Activated CD4-positive, alpha-beta memory T cell treated with anti-CD3 and anti-CD28 coated beads, Interleukin-2, amount 10 ng/mL, durations not matched to agents 7 days and 5 days (primary cell): ENCODE measurements around the gene TMEM101. TPM values are rescaled to one million over a fixed set of nuclear protein-coding genes. Genes with fewer than 3 reads are reported as not detected.
A peak's percentile ranks its signal among the peaks of the same experiment; 100 is the strongest.
"Not testable (repeated sequence)": the region's sequence is repeated elsewhere in the genome, so short reads cannot be mapped to it uniquely, and the experiment has no call there.

Experiments
- CTCF ChIA-PET: fragments of 350-600 bp; sonication (Branson Sonifier 250); formaldehyde crosslinking; loops from one replicate; lab custom pipeline; 2021; ENCODE audit warnings: antibody characterized with exemption, inconsistent platforms; lab: Charles Lee
- POLR2A ChIA-PET: fragments of 350-600 bp; sonication (Branson Sonifier 250); formaldehyde crosslinking; loops from one replicate; lab custom pipeline; 2021; ENCODE audit warnings: antibody characterized with exemption; lab: Charles Lee
- DNase-seq: peaks from one replicate; pipeline ENCODE4 v3.0.0-alpha.2; 2020
- H3K27ac Mint-ChIP-seq: one replicate; pipeline ENCODE4 v1.8.0; 2021; ENCODE audit warnings: mild to moderate bottlenecking, mixed read lengths
- H3K27me3 Mint-ChIP-seq: one replicate; pipeline ENCODE4 v1.8.0; 2021; ENCODE audit warnings: mixed read lengths
- H3K36me3 Mint-ChIP-seq: one replicate; pipeline ENCODE4 v1.8.0; 2021; ENCODE audit warnings: low read depth, mixed read lengths
- H3K4me1 Mint-ChIP-seq: one replicate; pipeline ENCODE4 v1.8.0; 2021; ENCODE audit warnings: mixed read lengths
- H3K4me3 Mint-ChIP-seq: one replicate; pipeline ENCODE4 v1.8.0; 2021; ENCODE audit warnings: mild to moderate bottlenecking, mixed read lengths
- H3K9me3 Mint-ChIP-seq: one replicate; pipeline ENCODE4 v1.8.0; 2021; ENCODE audit warnings: mixed read lengths
- total RNA-seq, 2 experiments: library from RNA; stranded (reverse); gene quantifications; one replicate each; pipeline ENCODE4 v1.2.3, GENCODE V29; 2021

Gene TMEM101
- total RNA-seq, 2 experiments from 2014 or later: 32.2 to 35.5 TPM

GRCh38 chr17:44004761-44005526 lies 9.8 kb downstream of the TMEM101 start:
- Mint-ChIP-seq H3K4me1 (peaks cover 33% of the 10 kb centered on the region), H3K36me3 (peaks cover 3% of the 10 kb centered on the region), H3K4me3 (peak overlapping the region; percentile 30), H3K27ac (no peak overlapping the region), H3K27me3 (peaks cover 18% of the 10 kb centered on the region), H3K9me3 (no peaks in the 10 kb centered on the region)
- POLR2A ChIA-PET: interaction anchor here (1.9 kb wide), 1 partner anchor 97 kb away, joined by 4 read pairs; no protein-coding TSS in a partner anchor
- CTCF ChIA-PET: interaction anchor here (1.2 kb wide), 1 partner anchor 9 kb away, joined by 4 read pairs; no protein-coding TSS in a partner anchor
- peak; percentile 26 for DNase-seq

- Mint-ChIP-seq H3K36me3 (peaks cover 3% of the 10 kb centered on the region), H3K4me1 (peaks cover 33% of the 10 kb centered on the region), H3K27me3 (peaks cover 18% of the 10 kb centered on the region), H3K27ac (no peak within 1 kb of the TSS), H3K4me3 (peak within 1 kb of the TSS; percentile 30), H3K9me3 (no peaks in the 10 kb centered on the region)
- POLR2A ChIA-PET: interaction anchor here (1.9 kb wide), 1 partner anchor 96 kb away, joined by 4 read pairs; no protein-coding TSS in a partner anchor
- CTCF ChIA-PET: interaction anchor here (0.7 to 1.2 kb wide), 3 partner anchors 9 to 331 kb away, joined by 3 to 6 read pairs (median 4); no protein-coding TSS in a partner anchor
- DNase-seq: peak; percentile 20
These were observed 10.5 kb downstream of the TMEM101 start, which contains the start of gene NAGS for GRCh38 chr17:44004077-44004760. Gene NAGS (plus strand): TSS chr17:44004622. CDS start chr17:44004664, 42 bp downstream.

GRCh38 chr17:44002141-44002848 lies 12.5 kb downstream of the TMEM101 start:
- no peak overlapping the region for H3K27ac Mint-ChIP-seq
- CTCF ChIA-PET: interaction anchor here (0.9 to 1.7 kb wide), 3 partner anchors 59 to 156 kb away, joined by 3 to 4 read pairs (median 3); no protein-coding TSS in a partner anchor
- POLR2A ChIA-PET: no interaction called here

GRCh38 chr17:44001461-44001920 lies 13.3 kb downstream of the TMEM101 start:
- ChIA-PET POLR2A (no interaction called here), CTCF (interaction anchor here (1.7 kb wide), 1 partner anchor 58 kb away, joined by 4 read pairs; no protein-coding TSS in a partner anchor)
- H3K27ac Mint-ChIP-seq: no peak overlapping the region
- DNase-seq: no peak
- H3K4me3 Mint-ChIP-seq: no peak overlapping the region
- H3K27me3 Mint-ChIP-seq: peaks cover 22% of the 10 kb centered on the region
- peaks cover 16% of the 10 kb centered on the region for H3K4me1 Mint-ChIP-seq
- H3K36me3 Mint-ChIP-seq: no peaks in the 10 kb centered on the region
- H3K9me3 Mint-ChIP-seq: no peaks in the 10 kb centered on the region

More at GRCh38 chr17:44002141-44002848, 12.5 kb downstream of the TMEM101 start:
- Mint-ChIP-seq H3K4me1 (peaks cover 22% of the 10 kb centered on the region), H3K4me3 (no peak overlapping the region), H3K9me3 (no peaks in the 10 kb centered on the region), H3K27me3 (peaks cover 22% of the 10 kb centered on the region), H3K36me3 (no peaks in the 10 kb centered on the region)
- no peak for DNase-seq

- CTCF ChIA-PET: interaction anchor here (1.7 kb wide), 1 partner anchor 58 kb away, joined by 4 read pairs; no protein-coding TSS in a partner anchor
- no peak for DNase-seq
- H3K4me3 Mint-ChIP-seq: no peak overlapping the region
- peaks cover 20% of the 10 kb centered on the region for H3K27me3 Mint-ChIP-seq
- POLR2A ChIA-PET: no interaction called here
- no peak overlapping the region for H3K27ac Mint-ChIP-seq
- no peaks in the 10 kb centered on the region for H3K9me3 Mint-ChIP-seq
- H3K36me3 Mint-ChIP-seq: no peaks in the 10 kb centered on the region
- H3K4me1 Mint-ChIP-seq: peaks cover 11% of the 10 kb centered on the region
These were observed 13.8 kb downstream of the TMEM101 start for GRCh38 chr17:44000871-44001460.

GRCh38 chr17:44000141-44000860 lies 14.5 kb downstream of the TMEM101 start:
- Mint-ChIP-seq H3K36me3 (no peaks in the 10 kb centered on the region), H3K4me1 (peaks cover 9% of the 10 kb centered on the region), H3K9me3 (no peaks in the 10 kb centered on the region), H3K4me3 (no peak overlapping the region), H3K27me3 (peaks cover 19% of the 10 kb centered on the region), H3K27ac (no peak overlapping the region)
- ChIA-PET CTCF (no interaction called here), POLR2A (no interaction called here)
- no peak for DNase-seq

- no peak overlapping the region for H3K4me3 Mint-ChIP-seq
- POLR2A ChIA-PET: no interaction called here
- no peaks in the 10 kb centered on the region for H3K9me3 Mint-ChIP-seq
- H3K4me1 Mint-ChIP-seq: peaks cover 2% of the 10 kb centered on the region
- no peaks in the 10 kb centered on the region for H3K36me3 Mint-ChIP-seq
- CTCF ChIA-PET: interaction anchor here (1.1 to 4.3 kb wide), 2 partner anchors 55 to 119 kb away, joined by 3 to 30 read pairs; no protein-coding TSS in a partner anchor
- DNase-seq: no peak
- H3K27me3 Mint-ChIP-seq: peaks cover 16% of the 10 kb centered on the region
- H3K27ac Mint-ChIP-seq: no peak overlapping the region
These were observed 15.7 kb downstream of the TMEM101 start for GRCh38 chr17:43999024-43999423.

- ChIA-PET CTCF (interaction anchor here (0.7 to 4.3 kb wide), 5 partner anchors 16 to 118 kb away, joined by 3 to 30 read pairs (median 3); partner anchors contain the start of gene TMEM101), POLR2A (no interaction called here)
- no peak for DNase-seq
- Mint-ChIP-seq H3K27ac (no peak overlapping the region), H3K9me3 (no peaks in the 10 kb centered on the region), H3K4me3 (no peak overlapping the region), H3K27me3 (peaks cover 15% of the 10 kb centered on the region), H3K36me3 (no peaks in the 10 kb centered on the region), H3K4me1 (peaks cover 2% of the 10 kb centered on the region)
These were observed 16.2 kb downstream of the TMEM101 start for GRCh38 chr17:43998552-43998951.

GRCh38 chr17:43997180-43997579 lies 17.6 kb downstream of the TMEM101 start:
- peaks cover 15% of the 10 kb centered on the region for H3K27me3 Mint-ChIP-seq
- H3K4me3 Mint-ChIP-seq, H3K4me1 Mint-ChIP-seq, H3K27ac Mint-ChIP-seq, POLR2A ChIA-PET, H3K36me3 Mint-ChIP-seq, DNase-seq, H3K9me3 Mint-ChIP-seq: not testable (repeated sequence)
- CTCF ChIA-PET: interaction anchor here (1.3 to 4.3 kb wide), 3 partner anchors 45 to 53 kb away, joined by 3 to 30 read pairs (median 4); no protein-coding TSS in a partner anchor

GRCh38 chr17:43995150-43995471 lies 19.7 kb downstream of the TMEM101 start:
- DNase-seq: no peak
- no peaks in the 10 kb centered on the region for H3K9me3 Mint-ChIP-seq
- H3K36me3 Mint-ChIP-seq: no peaks in the 10 kb centered on the region
- H3K27me3 Mint-ChIP-seq: peaks cover 15% of the 10 kb centered on the region
- POLR2A ChIA-PET: no interaction called here
- H3K27ac Mint-ChIP-seq: no peak overlapping the region
- CTCF ChIA-PET: interaction anchor here (0.7 to 4.3 kb wide), 7 partner anchors 9 to 675 kb away, joined by 3 to 30 read pairs (median 3); partner anchors contain the start of gene NAGS
- H3K4me1 Mint-ChIP-seq: no peaks in the 10 kb centered on the region
- H3K4me3 Mint-ChIP-seq: no peak overlapping the region

- peak; percentile 72 for DNase-seq
- no peaks in the 10 kb centered on the region for H3K4me1 Mint-ChIP-seq
- H3K36me3 Mint-ChIP-seq: no peaks in the 10 kb centered on the region
- H3K4me3 Mint-ChIP-seq: no peak overlapping the region
- ChIA-PET POLR2A (no interaction called here), CTCF (interaction anchor here (0.6 to 4.3 kb wide), 10 partner anchors 48 to 121 kb away, joined by 3 to 30 read pairs (median 6); no protein-coding TSS in a partner anchor)
- H3K27me3 Mint-ChIP-seq: peaks cover 15% of the 10 kb centered on the region
- H3K9me3 Mint-ChIP-seq: no peaks in the 10 kb centered on the region
- no peak overlapping the region for H3K27ac Mint-ChIP-seq
These were observed 20.3 kb downstream of the TMEM101 start for GRCh38 chr17:43994272-43995149.
